ENCODE measurements around the gene APOF. TPM values are rescaled to one million over a fixed set of nuclear protein-coding genes. Genes with fewer than 3 reads are reported as not detected.

APOF gene
- total and polyA plus RNA-seq, 9 of the 15 experiments (the other 6 are each of a cell fraction or from before 2014, with no cell fraction given): 0.09 to 0.15 (median 0.12) TPM; not detected in 5

DNA sequence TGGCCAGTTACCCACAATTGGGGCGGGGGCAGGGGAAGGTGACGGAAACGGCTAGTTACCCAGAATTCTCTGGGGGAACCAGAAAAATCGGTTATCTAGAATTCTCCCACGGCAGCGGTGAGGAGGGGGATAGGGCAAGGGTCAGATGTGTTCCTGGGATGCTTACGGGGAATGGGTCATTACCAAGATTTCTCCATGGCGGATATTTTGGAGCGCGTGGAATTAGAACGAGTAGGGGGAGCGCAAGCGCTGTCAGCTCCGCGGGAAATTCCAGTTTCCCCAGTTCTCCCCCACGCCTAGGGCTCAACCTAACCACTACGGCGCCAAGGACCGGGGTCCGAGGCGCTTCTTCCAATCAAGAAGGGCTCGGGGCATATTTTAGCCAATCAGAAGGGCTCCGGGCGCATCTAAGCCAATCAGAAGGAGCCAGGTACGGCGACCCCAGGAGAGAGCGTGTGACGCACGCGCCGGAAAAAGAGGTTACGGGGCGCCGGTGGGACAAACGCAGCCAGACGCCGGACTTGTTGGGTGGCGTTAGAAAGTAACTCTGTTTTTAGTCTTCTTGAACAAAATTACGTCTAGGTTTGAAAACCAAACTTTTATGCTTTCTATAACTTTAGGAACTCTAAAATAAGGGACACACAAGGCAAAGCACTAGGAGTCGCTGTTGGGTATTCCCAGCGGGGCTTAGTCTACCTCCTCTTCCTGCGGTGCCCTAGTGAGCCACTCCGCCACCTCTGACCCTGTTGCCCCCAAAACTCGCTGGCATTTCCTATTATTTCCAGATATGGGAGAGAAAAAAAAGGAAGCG lies 28.8 kb downstream of the APOF start, which contains the start of gene PAN2 (continued):
- TF ChIP-seq, protein P1, sequence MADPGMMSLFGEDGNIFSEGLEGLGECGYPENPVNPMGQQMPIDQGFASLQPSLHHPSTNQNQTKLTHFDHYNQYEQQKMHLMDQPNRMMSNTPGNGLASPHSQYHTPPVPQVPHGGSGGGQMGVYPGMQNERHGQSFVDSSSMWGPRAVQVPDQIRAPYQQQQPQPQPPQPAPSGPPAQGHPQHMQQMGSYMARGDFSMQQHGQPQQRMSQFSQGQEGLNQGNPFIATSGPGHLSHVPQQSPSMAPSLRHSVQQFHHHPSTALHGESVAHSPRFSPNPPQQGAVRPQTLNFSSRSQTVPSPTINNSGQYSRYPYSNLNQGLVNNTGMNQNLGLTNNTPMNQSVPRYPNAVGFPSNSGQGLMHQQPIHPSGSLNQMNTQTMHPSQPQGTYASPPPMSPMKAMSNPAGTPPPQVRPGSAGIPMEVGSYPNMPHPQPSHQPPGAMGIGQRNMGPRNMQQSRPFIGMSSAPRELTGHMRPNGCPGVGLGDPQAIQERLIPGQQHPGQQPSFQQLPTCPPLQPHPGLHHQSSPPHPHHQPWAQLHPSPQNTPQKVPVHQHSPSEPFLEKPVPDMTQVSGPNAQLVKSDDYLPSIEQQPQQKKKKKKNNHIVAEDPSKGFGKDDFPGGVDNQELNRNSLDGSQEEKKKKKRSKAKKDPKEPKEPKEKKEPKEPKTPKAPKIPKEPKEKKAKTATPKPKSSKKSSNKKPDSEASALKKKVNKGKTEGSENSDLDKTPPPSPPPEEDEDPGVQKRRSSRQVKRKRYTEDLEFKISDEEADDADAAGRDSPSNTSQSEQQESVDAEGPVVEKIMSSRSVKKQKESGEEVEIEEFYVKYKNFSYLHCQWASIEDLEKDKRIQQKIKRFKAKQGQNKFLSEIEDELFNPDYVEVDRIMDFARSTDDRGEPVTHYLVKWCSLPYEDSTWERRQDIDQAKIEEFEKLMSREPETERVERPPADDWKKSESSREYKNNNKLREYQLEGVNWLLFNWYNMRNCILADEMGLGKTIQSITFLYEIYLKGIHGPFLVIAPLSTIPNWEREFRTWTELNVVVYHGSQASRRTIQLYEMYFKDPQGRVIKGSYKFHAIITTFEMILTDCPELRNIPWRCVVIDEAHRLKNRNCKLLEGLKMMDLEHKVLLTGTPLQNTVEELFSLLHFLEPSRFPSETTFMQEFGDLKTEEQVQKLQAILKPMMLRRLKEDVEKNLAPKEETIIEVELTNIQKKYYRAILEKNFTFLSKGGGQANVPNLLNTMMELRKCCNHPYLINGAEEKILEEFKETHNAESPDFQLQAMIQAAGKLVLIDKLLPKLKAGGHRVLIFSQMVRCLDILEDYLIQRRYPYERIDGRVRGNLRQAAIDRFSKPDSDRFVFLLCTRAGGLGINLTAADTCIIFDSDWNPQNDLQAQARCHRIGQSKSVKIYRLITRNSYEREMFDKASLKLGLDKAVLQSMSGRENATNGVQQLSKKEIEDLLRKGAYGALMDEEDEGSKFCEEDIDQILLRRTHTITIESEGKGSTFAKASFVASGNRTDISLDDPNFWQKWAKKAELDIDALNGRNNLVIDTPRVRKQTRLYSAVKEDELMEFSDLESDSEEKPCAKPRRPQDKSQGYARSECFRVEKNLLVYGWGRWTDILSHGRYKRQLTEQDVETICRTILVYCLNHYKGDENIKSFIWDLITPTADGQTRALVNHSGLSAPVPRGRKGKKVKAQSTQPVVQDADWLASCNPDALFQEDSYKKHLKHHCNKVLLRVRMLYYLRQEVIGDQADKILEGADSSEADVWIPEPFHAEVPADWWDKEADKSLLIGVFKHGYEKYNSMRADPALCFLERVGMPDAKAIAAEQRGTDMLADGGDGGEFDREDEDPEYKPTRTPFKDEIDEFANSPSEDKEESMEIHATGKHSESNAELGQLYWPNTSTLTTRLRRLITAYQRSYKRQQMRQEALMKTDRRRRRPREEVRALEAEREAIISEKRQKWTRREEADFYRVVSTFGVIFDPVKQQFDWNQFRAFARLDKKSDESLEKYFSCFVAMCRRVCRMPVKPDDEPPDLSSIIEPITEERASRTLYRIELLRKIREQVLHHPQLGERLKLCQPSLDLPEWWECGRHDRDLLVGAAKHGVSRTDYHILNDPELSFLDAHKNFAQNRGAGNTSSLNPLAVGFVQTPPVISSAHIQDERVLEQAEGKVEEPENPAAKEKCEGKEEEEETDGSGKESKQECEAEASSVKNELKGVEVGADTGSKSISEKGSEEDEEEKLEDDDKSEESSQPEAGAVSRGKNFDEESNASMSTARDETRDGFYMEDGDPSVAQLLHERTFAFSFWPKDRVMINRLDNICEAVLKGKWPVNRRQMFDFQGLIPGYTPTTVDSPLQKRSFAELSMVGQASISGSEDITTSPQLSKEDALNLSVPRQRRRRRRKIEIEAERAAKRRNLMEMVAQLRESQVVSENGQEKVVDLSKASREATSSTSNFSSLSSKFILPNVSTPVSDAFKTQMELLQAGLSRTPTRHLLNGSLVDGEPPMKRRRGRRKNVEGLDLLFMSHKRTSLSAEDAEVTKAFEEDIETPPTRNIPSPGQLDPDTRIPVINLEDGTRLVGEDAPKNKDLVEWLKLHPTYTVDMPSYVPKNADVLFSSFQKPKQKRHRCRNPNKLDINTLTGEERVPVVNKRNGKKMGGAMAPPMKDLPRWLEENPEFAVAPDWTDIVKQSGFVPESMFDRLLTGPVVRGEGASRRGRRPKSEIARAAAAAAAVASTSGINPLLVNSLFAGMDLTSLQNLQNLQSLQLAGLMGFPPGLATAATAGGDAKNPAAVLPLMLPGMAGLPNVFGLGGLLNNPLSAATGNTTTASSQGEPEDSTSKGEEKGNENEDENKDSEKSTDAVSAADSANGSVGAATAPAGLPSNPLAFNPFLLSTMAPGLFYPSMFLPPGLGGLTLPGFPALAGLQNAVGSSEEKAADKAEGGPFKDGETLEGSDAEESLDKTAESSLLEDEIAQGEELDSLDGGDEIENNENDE (IDR thresholded peaks at IDR 0.05; ENCODE audit: low read depth, low read length): no peak
- TF ChIP-seq IFI16 (CRISPR knock-in tag; IDR thresholded peaks at IDR 0.05): no peak
- peak; percentile 63; the same call in 1 of the 2 replicates for TF ChIP-seq ZNF134 (CRISPR knock-in tag; conservative IDR thresholded peaks at IDR 0.05)
- TF ChIP-seq, protein P2, sequence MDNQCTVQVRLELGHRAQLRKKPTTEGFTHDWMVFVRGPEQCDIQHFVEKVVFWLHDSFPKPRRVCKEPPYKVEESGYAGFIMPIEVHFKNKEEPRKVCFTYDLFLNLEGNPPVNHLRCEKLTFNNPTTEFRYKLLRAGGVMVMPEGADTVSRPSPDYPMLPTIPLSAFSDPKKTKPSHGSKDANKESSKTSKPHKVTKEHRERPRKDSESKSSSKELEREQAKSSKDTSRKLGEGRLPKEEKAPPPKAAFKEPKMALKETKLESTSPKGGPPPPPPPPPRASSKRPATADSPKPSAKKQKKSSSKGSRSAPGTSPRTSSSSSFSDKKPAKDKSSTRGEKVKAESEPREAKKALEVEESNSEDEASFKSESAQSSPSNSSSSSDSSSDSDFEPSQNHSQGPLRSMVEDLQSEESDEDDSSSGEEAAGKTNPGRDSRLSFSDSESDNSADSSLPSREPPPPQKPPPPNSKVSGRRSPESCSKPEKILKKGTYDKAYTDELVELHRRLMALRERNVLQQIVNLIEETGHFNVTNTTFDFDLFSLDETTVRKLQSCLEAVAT (IDR thresholded peaks at IDR 0.05): peak; percentile 63 to 74
- peak; percentile 46 for TF ChIP-seq BRD9 (IDR thresholded peaks at IDR 0.05; ENCODE audit: low read depth, partially characterized antibody)
- no peak for TF ChIP-seq CBX1 (IDR thresholded peaks at IDR 0.05; ENCODE audit: low read depth)
- TF ChIP-seq MTA2 (IDR thresholded peaks at IDR 0.05; ENCODE audit: low read depth): no peak
- peak; percentile 94 for TF ChIP-seq CXXC5 (CRISPR knock-in tag; IDR thresholded peaks at IDR 0.05)
- peak; percentile 62; the same call in 1 of the 2 replicates for TF ChIP-seq ADNP (tag; IDR thresholded peaks at IDR 0.05)
- TF ChIP-seq ZBTB1 (CRISPR knock-in tag; IDR thresholded peaks at IDR 0.05; ENCODE audit: borderline replicate concordance, low read depth): no peak
- no peak for TF ChIP-seq NFE2 (IDR thresholded peaks at IDR 0.05; ENCODE audit: low read depth)
- no peak for TF ChIP-seq THRAP3 (IDR thresholded peaks at IDR 0.05; ENCODE audit: borderline replicate concordance)
- TF ChIP-seq KDM4B (IDR thresholded peaks at IDR 0.05; ENCODE audit: borderline replicate concordance in 2 of 2, low read depth in 1 of 2): 0 out of 4 replicates have a peak, but pooled peaks of 1 of the 2 experiments have one; percentile 20

Data from K562 (cell line).